Fibroblast of lung (primary cell): Measurements from ENCODE around the gene MRFAP1L1. TPM values are rescaled to one million over a fixed set of nuclear protein-coding genes. Genes with fewer than 3 reads are reported as not detected.

Source experiments
- DNase-seq, 2 donors: peaks; one replicate each; pipeline versions ENCODE4 v3.0.0 to v3.0.0-alpha.2; 2010; ENCODE audit warnings: low read depth in 2 of 2
- H2AFZ ChIP-seq: 2 replicates; pipeline ENCODE4 v1.5.1; 2012; ENCODE audit warnings: low read length, control low read depth, inconsistent platforms
- H3K27ac ChIP-seq: 2 replicates; pipeline ENCODE4 v1.5.1; 2011; ENCODE audit warnings: low read length, control low read depth; ENCODE audit not compliant: insufficient read depth
- H3K27me3 ChIP-seq: 2 replicates; pipeline ENCODE4 v1.5.1; 2011; ENCODE audit warnings: mild to moderate bottlenecking, low read length; ENCODE audit not compliant: control insufficient read depth, insufficient read depth
- H3K36me3 ChIP-seq: 2 replicates; pipeline ENCODE4 v1.5.1; 2011; ENCODE audit warnings: low read length; ENCODE audit not compliant: control insufficient read depth, insufficient read depth
- H3K4me1 ChIP-seq: 2 replicates; pipeline ENCODE4 v1.5.1; 2011; ENCODE audit warnings: low read length; ENCODE audit not compliant: control insufficient read depth, insufficient read depth; ENCODE audit errors: extremely low read depth
- H3K4me2 ChIP-seq: 2 replicates; pipeline ENCODE4 v1.5.1; 2011; ENCODE audit warnings: low read length, control low read depth; ENCODE audit not compliant: insufficient read depth; ENCODE audit errors: extremely low read depth
- H3K4me3 ChIP-seq, 4 experiments: fragments of 200-600 bp in 1 of 4; sonication (generic) in 1 of 4; replicated peaks in 1 of 4; 2 replicates each; pipeline ENCODE4 v1.5.1; 2011 to 2016; ENCODE audit warnings: low read length in 4 of 4, low read depth in 3 of 4, mild to moderate bottlenecking in 3 of 4, control low read depth in 2 of 4, inconsistent platforms in 1 of 4, mixed read lengths in 1 of 4; ENCODE audit not compliant: insufficient read depth in 1 of 4; ENCODE audit errors: control extremely low read depth in 1 of 4
- H3K79me2 ChIP-seq: 2 replicates; pipeline ENCODE4 v1.5.1; 2012; ENCODE audit warnings: mild to moderate bottlenecking, low read length, inconsistent platforms; ENCODE audit not compliant: control insufficient read depth, insufficient read depth
- H3K9ac ChIP-seq: 2 replicates; pipeline ENCODE4 v1.5.1; 2011; ENCODE audit warnings: mild to moderate bottlenecking, low read length, control low read depth; ENCODE audit not compliant: insufficient read depth
- H3K9me3 ChIP-seq: 2 replicates; pipeline ENCODE4 v1.5.1; 2012; ENCODE audit warnings: low read depth, low read length; ENCODE audit not compliant: control insufficient read depth, insufficient read depth
- H4K20me1 ChIP-seq: 2 replicates; pipeline ENCODE4 v1.5.1; 2011; ENCODE audit warnings: low read length; ENCODE audit not compliant: control insufficient read depth, insufficient read depth; ENCODE audit errors: extremely low read depth
- EZH2 ChIP-seq: IDR thresholded peaks from 2 replicates; pipeline ENCODE4 v1.5.1; 2012; ENCODE audit warnings: low read length, control low read depth, mild to moderate bottlenecking; ENCODE audit errors: missing control alignments
- polyA plus RNA-seq, 2 donors: library from polyadenylated mRNA; depleted of rRNA in 1 of 2; stranded (reverse) in 1 of 2; unstranded in 1 of 2; fragments of >200 nt; gene quantifications; 2 replicates each; pipeline ENCODE4 v1.2.1, GENCODE V29; 2011 to 2012; ENCODE audit warnings: missing spikeins in 1 of 2
- total RNA-seq: library from RNA; depleted of rRNA; stranded (reverse); fragments of >200 nt; gene quantifications from 2 replicates; pipeline ENCODE4 v1.2.1, GENCODE V29; 2014
- TF ChIP-seq, protein P1 (sequence below), 2 donors: IDR thresholded peaks in 1 of 2; conservative IDR thresholded peaks in 1 of 2; 1 replicate in 1 of 2; 2 replicates in 1 of 2; pipeline ENCODE4 v1.5.1; 2011 to 2012; ENCODE audit warnings: low read length in 2 of 2, control low read depth in 1 of 2, inconsistent platforms in 1 of 2, low read depth in 1 of 2, mild to moderate bottlenecking in 1 of 2

MRFAP1L1 gene
- total and polyA plus RNA-seq, 2 donors (not counting 1 experiment from before 2014, with no cell fraction given): 41.6 to 77.4 TPM

DNA sequence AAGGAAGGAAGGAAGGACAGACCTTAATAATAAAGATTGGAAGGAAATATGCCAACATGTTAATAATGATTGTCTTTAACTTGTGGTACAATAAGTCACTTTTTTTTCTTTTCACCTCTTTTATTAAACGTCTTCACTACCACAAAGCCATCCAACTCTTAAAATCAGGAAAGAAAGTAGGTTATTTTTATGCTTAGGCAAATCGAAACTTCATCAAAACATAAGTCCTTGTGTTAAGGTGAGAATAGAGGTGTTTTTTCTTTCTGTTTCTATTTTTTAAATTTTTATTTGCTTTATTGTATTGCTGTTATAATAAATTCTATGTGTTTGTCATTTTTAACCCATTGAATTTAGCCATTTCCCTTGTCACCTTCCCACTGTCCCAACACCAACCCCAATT lies 32.8 kb upstream of the MRFAP1L1 start:
- no peak for DNase-seq
- Histone ChIP-seq H3K36me3 (no peaks in the 10 kb centered on the region), H3K9ac (no peak overlapping the region), H4K20me1 (no peaks in the 10 kb centered on the region), H3K4me3 (no peak overlapping the region), H3K4me2 (no peak overlapping the region), H3K27ac (no peak overlapping the region), H3K4me1 (no peaks in the 10 kb centered on the region), H3K9me3 (no peaks in the 10 kb centered on the region), H3K27me3 (no peaks in the 10 kb centered on the region), H3K79me2 (no peaks in the 10 kb centered on the region), H2AFZ (no peak overlapping the region)
- no peak for TF ChIP-seq EZH2
- TF ChIP-seq, protein P1, sequence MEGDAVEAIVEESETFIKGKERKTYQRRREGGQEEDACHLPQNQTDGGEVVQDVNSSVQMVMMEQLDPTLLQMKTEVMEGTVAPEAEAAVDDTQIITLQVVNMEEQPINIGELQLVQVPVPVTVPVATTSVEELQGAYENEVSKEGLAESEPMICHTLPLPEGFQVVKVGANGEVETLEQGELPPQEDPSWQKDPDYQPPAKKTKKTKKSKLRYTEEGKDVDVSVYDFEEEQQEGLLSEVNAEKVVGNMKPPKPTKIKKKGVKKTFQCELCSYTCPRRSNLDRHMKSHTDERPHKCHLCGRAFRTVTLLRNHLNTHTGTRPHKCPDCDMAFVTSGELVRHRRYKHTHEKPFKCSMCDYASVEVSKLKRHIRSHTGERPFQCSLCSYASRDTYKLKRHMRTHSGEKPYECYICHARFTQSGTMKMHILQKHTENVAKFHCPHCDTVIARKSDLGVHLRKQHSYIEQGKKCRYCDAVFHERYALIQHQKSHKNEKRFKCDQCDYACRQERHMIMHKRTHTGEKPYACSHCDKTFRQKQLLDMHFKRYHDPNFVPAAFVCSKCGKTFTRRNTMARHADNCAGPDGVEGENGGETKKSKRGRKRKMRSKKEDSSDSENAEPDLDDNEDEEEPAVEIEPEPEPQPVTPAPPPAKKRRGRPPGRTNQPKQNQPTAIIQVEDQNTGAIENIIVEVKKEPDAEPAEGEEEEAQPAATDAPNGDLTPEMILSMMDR (conservative IDR thresholded peaks at IDR 0.05 in 1 of 2, IDR thresholded peaks at IDR 0.05 in 1 of 2; ENCODE audit: low read depth in 1 of 2, low read length in 2 of 2): no peak

DNA sequence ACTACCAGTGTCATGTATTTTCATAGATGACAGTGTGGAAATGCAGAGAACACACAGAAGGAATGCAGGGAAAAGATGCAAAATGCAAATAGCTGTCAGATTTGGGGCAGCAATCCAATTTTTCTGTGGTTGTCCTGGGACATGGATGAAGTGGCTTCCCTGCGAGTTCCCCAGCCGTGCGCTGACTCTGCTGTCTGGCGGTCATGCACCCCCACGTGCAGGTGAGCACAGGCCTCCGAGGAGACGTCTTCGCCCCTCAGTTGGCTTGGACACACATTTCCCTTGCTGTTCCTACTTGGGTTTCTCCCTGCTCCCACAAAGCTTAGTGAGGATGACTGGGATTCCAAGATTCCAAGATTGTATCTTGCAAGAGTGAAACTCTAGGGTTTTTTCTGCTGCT lies 30.7 kb upstream of the MRFAP1L1 start:
- Histone ChIP-seq H2AFZ (no peak overlapping the region), H3K4me2 (no peak overlapping the region), H3K27me3 (no peaks in the 10 kb centered on the region), H3K36me3 (no peaks in the 10 kb centered on the region), H3K4me1 (no peaks in the 10 kb centered on the region), H3K4me3 (no peak overlapping the region), H3K27ac (no peak overlapping the region), H4K20me1 (no peaks in the 10 kb centered on the region), H3K9me3 (no peaks in the 10 kb centered on the region), H3K9ac (no peak overlapping the region), H3K79me2 (no peaks in the 10 kb centered on the region)
- DNase-seq: no peak
- TF ChIP-seq EZH2: no peak
- TF ChIP-seq, protein P1 (conservative IDR thresholded peaks at IDR 0.05 in 1 of 2, IDR thresholded peaks at IDR 0.05 in 1 of 2; ENCODE audit: low read depth in 1 of 2, low read length in 2 of 2): no peak

DNA sequence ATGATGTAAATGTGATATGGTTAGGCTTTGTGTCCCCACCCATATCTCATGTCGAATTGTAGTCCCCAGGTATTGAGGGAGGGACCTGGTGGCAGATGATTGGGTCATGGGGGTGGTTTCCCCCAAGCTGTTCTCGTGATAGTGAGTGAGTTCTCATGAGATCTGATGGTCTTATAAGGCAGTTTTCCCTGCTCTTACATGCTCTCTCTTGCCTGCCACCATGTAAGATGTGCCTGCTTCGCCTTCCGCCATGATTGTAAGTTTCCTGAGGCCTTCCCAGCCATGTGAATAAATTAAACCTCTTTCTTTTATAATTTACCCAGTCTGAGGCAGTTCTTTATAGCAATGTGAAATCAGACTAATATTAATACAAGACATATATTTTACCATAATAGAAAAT lies 30.3 kb upstream of the MRFAP1L1 start:
- no peaks in the 10 kb centered on the region for H3K9me3 ChIP-seq
- H4K20me1 ChIP-seq: no peaks in the 10 kb centered on the region
- no peak overlapping the region for H3K9ac ChIP-seq
- H3K4me2 ChIP-seq: no peak overlapping the region
- TF ChIP-seq, protein P1 (conservative IDR thresholded peaks at IDR 0.05 in 1 of 2, IDR thresholded peaks at IDR 0.05 in 1 of 2; ENCODE audit: low read depth in 1 of 2, low read length in 2 of 2): no peak
- TF ChIP-seq EZH2: no peak
- no peak overlapping the region for H2AFZ ChIP-seq
- no peak overlapping the region for H3K27ac ChIP-seq
- H3K4me1 ChIP-seq: no peaks in the 10 kb centered on the region
- no peak overlapping the region for H3K4me3 ChIP-seq
- no peaks in the 10 kb centered on the region for H3K27me3 ChIP-seq
- H3K36me3 ChIP-seq: no peaks in the 10 kb centered on the region
- DNase-seq: no peak
- no peaks in the 10 kb centered on the region for H3K79me2 ChIP-seq
